Retinal pigment epithelial cell (primary cell): ENCODE results near the gene RAB15.

ENCODE experiments used
- DNase-seq: peaks from one replicate; pipeline ENCODE4 v3.0.0-alpha.2; 2010; ENCODE audit warnings: low read depth
- H3K4me3 ChIP-seq: 2 replicates; pipeline ENCODE4 v1.5.1; 2011; ENCODE audit warnings: mild to moderate bottlenecking, low read length, control low read depth, moderate library complexity
- CTCF ChIP-seq: conservative IDR thresholded peaks from 2 replicates; pipeline ENCODE4 v1.5.1; 2011; ENCODE audit warnings: low read depth, low read length, control low read depth, inconsistent platforms

The RAB15 gene

GRCh38 chr14:65010211-65010931 is 38.2 kb upstream of the RAB15 start:
- H3K4me3 ChIP-seq = no peak overlapping the region
- DNase-seq = no peak
- no peak for TF ChIP-seq CTCF

GRCh38 chr14:65007202-65007601 is 35.1 kb upstream of the RAB15 start:
- no peak for TF ChIP-seq CTCF
- no peak overlapping the region for H3K4me3 ChIP-seq
- no peak for DNase-seq

- DNase-seq = no peak
- H3K4me3 ChIP-seq = no peak overlapping the region
- TF ChIP-seq CTCF = no peak
These were observed 34.2 kb upstream of the RAB15 start for GRCh38 chr14:65006261-65006721.

- no peak overlapping the region for H3K4me3 ChIP-seq
- no peak for DNase-seq
- no peak for TF ChIP-seq CTCF
These were observed 31.3 kb upstream of the RAB15 start for GRCh38 chr14:65003394-65003793.

GRCh38 chr14:65002586-65003210 is 30.6 kb upstream of the RAB15 start:
- no peak for TF ChIP-seq CTCF

GRCh38 chr14:65001723-65002122 is 29.6 kb upstream of the RAB15 start:
- DNase-seq = no peak
- no peak for TF ChIP-seq CTCF
- no peak overlapping the region for H3K4me3 ChIP-seq

More at GRCh38 chr14:65002586-65003210, 30.6 kb upstream of the RAB15 start:
- DNase-seq = no peak
- H3K4me3 ChIP-seq = no peak overlapping the region

- H3K4me3 ChIP-seq = no peak overlapping the region
- no peak for DNase-seq
- no peak for TF ChIP-seq CTCF
These were observed 28.9 kb upstream of the RAB15 start for GRCh38 chr14:65000898-65001591.
